NCI-H1436 treated with DMSO at 0.1 percent for 48 hours (cell line): ENCODE data around the gene WFS1.

ENCODE experiments used
- DNase-seq: peaks from one replicate; lab custom pipeline; 2025; lab: John Stamatoyannopoulos, UW

WFS1 gene

DNA sequence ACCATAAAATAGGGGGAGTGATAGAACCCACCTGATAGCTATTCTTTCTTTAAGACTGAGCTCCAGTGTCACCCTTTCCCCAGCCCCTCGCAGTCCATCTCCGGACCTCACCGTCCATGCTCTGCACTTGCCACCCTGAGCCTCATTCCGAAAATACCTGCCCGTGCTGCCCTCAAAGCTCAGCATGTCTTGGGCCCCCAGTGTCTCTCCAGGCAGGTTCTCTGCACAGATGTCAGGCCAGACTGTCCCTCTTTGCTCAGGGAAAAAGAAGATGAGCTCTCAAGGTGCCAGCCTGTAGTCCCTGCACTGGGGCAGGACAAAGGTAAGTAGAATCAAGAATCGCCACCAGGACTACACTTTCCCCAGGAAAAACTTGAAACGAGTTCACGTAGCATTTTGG, 9.8 kb upstream of the WFS1 start:
- DNase-seq, result no peak

DNA sequence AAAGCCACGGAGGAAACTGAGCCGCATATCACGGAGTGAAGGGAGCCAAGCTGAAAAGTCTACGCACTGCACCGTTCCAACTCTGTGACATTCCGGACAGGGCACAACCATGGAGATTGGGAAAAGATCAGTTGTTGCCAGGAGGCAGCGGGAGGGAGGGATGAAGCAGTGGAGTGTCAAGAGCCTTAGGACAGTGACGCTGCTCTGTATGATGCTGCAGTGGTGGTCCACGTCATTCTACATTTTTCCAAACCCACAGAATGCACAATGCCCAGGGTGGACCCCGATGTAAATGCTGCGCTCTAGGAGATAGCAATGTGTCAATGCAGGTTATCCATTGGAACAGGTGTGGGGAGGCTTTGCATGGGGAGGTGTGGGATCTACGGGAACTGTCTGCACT, 7.5 kb upstream of the WFS1 start:
- no peak for DNase-seq

DNA sequence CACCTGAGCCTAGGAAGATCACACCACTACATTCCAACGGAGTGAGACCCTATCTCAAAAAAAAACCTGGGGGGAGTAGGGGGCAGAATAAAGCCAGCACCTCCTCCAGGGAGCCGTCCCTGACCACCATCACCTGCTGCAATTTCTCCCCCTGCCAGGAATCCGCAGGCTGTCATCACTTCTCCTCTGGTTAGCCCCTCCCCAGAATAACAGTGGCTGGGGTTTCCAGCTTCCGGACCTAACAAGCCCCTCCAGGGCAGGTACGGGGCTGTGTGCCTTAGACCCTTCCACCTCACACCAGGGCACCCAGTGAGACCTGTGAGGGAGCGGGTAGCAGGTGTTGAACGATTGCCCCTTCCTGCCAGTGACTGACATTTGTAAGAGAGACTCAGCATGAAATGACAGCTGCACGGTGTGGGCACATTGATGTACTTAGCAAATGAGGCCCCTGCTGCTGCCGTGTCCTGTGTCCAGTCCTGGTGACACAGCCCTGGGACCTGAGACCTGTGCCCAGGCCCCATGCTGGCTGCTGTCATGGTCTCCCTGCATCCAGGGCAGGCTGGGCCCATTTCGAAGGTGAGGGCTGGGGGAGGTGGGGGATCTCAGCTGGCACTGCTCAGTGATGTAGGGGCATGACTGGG, 6.7 kb upstream of the WFS1 start:
- no peak for DNase-seq

DNA sequence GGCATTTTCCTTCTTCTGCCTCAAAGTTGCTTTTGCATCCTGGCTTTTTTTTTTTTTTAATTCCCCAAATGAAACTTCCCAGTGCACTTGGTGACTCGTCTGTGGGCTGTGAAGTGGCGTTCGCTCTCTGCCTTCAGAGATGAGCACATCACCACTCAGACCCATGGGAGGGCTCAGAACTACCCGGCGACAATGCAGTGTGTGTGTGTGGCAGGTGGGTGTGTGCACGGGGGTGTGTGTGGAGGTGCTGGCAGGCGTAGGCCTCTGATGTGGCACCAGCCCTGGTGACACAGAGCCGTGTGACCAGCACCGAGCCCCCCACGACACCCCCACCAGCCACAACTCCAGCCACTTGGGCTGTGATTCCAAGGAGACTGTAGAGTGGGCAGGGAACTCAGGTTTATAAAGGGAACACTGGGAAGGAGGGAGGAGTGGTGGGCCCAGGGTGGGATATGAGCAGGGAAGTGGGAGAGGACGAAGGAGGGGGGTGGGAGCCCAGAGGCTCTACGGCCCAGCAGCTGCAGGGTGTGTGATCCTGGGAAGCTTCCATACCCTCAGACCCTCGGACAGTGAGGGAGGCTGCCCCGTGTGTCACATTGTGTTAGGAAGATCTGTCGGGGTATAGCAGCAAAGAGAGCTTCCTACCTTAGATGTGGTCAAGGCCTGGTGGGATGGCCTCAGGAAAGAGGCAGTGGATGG, 6.0 kb upstream of the WFS1 start:
- DNase-seq, result no peak

DNA sequence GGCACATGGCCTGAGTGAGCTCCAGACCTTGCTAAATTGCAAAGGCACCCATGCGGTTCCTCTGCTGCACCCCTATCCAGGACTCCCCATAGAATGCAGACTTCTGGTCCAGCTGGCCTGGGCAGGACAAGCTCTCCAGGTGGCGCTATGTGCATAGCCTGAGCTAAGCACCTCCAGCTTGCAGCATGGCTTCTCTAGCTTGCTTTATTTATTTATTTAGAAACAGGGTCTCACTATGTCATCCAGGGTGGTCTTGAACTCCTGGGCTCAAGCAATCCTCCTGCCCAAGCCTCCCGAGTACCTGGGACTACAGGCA, 5.5 kb upstream of the WFS1 start:
- no peak for DNase-seq

DNA sequence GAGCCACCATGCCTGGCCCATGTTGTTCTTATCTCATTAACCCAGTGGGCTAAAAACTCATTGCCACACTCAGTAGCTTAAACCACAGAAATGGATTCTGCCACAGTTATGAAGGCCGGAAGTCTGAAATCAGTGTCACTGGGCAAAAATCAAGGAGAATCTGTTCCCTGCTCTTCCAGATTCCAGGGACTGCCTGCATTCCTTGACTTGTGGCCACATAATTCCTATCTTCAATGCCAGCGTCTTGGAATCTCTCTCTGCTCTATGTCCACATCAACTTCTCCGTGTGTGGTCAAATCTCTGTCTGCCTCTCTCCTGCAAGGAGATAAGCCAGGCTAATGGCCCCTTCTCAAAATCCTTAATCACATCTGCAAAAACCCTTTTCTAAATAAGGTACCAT, 4.1 kb upstream of the WFS1 start:
- no peak for DNase-seq

DNA sequence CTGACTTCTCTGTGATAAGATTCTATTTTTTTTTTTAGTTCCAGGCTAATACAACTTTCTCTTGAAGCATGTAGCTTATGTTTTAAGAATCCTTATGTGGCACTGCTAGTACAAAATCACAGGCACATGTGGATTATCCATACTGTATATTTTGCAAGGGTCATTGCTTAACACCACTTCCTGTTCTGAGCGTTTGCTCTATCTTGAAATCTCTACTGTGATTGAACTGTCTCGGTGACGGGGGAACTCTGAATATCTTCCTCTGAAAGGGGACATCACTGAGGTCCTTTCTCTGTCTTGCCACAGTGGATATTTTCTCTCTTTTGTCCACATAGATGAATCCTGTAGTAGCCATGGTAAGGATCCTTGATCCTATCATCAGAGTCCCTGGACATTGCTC, 2.1 kb upstream of the WFS1 start:
- no peak for DNase-seq

DNA sequence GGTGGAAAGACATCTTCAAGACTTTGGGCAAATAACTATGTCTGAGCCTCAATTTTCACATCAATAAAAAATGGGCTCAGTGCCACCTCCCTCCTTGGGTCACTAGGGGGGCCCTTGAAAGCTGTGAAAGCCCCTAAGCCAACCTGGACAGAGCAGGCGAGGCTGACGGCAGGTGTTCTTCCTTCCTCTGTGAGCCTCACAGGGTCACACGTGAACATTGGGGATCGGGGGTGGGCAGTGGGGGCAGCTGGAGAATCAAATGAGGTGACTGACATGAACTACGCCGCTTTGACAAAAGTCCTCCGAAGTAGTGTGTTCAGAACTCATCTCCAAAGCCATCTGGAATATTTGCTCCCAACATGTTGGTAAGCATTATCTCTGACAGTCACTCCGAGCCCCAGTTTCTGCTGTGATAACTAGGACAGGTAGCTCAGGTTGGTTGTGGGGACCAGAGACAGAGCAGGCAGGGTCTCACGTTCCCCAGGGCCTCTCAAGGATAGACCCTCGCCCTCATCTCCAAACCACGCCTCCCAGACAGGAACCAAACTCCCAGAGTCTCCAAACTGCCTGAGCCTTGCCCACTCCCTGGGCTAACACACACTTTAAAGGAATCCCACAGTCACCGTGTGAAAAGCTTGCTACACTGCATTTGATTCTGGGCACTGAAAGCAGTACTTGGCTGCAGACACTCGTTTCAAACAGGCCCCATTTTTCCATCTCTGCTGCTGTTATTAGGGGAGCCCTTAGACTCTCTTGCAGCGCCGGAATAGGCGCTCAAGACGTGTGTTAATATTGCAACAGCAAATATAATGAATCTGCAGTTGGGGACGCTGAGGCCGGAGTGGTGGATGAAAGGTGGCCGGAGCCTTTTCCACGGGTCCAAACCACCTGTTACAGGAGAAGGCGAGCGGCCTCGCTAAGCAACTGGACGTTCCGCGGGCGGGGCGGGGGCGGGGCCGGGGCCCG, 717 bp upstream of the WFS1 start:
- no peak for DNase-seq

DNA sequence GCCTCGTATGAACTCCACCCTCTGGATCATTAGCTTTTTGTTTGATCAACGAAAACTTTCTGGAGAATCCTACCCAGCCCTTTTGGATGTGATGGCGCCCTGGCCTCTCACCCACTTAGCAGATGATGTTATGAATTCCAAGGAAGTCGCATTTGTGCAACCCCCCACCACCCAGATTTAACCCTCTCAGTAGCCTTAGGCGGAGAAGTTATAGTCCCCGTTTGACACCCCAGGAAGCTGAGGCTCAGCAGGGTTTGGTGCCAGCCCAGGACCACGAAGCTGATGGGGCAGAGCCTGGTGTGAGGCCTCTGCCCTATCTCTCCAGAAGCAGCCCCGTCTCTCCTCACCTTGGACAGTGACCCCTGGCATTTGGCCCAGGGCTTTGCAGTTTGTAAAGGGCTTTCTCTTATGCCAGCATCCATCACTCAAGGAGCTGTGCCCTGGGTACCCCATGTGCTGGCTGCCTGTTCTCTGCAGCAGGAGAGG, 1.0 kb downstream of the WFS1 start:
- DNase-seq, result no peak

DNA sequence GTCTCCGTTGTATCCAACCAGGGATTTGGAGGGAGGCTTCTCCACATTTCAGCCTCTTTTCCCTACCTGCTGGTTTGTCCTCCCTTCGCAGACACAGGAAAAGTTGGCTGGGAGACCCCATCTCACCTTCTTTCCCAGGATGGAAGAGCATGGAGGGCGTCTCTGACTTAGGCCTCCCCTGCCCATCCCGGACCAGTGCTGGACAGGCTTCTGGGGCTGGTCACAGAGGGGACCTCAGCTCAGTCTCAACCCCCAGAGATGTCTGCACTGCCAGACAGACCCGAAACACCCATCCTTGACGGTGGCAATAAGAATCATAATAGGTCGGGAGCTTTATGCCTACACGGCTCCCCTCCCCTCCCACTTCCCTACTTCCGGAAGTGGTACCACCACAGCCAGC, 1.6 kb downstream of the WFS1 start:
- DNase-seq, result no peak

DNA sequence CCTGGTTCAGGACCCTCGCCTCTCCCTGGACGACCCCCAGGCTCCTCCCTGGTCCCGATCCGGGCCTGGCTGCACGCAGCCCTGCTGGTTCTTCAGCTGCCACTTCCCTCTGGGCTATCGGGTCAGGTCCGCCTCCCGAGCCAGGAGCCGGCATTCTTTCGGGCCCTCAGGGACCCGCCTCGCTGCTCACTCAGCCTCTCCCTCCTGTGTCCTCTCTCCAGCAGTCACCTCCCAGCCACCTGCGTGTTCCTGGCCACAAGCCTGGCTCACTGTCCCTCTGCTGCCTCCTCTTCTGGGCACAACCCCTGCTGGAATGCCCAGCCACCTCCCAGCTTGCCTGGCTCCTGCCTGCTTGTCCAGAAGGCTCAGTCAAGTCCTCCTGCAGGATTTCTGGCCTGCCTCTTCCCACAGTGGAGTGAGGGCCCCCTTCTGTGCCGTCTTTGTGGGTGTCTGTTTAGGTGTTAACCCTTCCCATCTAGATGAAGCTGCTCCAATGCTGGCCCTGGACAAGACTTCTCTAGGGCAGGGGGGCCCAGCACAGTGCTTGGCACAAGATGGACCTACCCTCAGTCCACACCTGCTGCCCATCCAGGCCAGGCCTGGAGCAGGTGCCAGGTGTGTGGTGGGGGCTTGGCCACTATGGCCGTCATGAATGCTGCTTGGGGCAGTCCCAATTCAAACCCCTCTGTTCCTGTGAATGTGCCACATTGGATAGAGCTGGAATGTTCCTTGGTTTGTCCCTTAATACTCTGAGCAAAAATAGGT, 2.2 kb downstream of the WFS1 start:
- DNase-seq, result no peak

DNA sequence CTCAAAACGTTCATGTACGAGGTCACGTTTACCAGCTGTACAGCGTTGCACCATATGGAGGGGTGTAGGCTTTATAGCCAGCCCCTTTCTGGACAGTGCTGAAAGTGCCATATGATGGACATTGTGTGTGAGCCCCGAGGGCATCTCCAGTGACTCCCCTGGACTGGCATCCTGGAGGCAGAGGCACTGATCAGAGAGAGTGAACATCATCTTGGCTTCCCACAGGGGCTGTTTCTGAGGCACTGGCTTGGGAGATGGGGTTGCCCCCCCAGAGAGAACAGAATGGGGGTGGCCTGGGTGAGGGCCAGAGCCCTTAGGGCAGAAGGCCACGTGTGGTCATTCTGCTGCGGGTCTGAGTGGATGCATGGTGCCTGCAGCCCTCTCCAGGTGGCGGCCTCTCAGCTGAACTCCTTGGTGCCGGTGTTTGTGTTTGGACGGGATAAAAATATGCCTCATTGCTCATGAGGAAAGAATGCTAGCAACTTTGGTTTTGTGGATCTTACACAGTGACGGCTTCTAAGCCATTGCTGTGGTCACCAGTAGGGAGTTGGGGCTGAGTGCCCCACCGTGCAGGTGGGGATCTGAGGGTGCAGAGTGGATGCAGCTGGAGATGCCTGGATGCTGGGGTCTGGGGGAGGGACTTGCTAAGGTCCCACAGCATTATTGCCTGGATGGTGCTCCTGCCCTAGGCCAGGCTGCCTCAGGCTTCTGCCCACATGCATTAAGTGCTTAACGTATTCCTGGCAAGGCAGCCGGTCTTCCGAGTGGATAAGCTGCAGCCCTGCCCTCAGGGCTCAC, 3.4 kb downstream of the WFS1 start:
- DNase-seq, result no peak

DNA sequence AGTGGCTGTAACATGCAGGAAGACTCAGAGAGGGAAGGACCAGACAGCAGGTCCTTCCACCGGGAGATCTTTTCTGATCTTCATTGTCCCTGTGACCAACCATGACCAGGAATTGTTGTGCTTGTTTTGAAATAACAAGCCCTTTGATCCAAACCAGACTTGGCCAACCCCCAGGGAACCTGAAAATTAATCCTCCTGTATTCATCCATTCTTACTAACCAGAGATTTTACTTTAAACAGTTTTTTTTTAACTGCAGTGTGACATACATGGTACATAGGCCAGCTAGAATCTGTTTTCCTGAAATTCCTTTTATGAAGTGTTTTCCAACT, 4.0 kb downstream of the WFS1 start:
- no peak for DNase-seq

DNA sequence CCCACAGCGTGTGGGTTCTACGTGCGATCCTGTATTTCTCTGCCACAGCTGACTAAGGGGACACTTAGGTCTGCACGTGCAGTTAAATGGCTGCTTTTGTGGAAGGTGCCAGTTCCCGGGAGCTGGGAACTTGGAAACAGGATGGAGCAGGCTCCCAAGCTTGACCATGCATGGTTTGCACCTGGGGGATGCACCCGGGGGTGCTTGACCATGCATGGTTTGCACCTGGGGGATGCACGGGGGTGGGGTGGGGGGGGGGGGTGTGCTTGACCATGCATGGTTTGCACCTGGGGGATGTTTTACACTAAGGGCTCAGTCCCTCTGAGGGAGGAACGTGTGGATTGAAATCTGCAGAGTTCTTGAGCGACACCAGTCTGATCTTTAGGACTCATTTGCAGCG, 5.7 kb downstream of the WFS1 start:
- DNase-seq, result no peak

DNA sequence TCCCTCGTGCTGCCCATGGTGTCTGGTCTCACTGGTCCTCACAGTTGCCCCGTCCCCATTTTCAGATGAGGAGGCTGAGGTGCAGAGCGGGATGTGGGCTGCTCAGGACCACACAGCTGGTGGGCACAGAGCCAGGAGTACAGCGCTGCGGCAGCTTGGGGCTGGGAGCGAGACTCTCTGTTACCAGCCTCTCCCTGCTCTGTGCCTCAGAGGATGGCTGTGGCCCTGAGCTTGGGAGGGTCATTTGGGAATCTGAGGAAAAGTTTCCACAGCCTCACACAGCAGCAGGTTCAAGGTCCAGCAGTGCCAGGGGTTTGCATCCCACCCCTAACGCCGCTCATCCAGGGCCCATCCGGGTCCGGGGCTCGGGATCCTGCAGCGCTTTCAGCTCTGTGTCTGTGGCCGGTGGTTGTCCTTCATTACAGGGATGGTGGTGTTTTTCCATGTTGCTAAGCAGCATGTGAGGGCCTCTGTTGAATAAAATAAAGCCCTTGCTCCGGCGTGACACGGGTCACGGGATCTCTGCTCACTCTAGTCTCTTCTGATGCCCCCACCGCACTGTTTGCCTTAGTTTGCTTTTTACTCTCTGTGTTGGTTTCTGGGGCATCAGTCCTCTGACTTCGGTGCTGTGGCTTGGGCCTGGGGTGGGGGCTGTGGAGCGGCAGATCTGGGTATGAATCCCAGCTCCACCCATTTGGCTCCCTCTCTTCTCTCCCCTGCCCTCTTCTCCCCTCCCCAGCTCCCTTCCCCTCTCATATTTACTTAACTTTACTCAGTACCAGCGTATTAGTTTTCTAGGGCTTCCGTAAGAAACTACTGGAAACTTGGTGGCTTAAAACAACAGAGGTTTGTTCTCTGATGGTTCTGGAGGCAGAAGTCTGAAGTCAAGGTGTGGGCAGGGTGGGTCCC, 6.5 kb downstream of the WFS1 start:
- DNase-seq, result no peak

DNA sequence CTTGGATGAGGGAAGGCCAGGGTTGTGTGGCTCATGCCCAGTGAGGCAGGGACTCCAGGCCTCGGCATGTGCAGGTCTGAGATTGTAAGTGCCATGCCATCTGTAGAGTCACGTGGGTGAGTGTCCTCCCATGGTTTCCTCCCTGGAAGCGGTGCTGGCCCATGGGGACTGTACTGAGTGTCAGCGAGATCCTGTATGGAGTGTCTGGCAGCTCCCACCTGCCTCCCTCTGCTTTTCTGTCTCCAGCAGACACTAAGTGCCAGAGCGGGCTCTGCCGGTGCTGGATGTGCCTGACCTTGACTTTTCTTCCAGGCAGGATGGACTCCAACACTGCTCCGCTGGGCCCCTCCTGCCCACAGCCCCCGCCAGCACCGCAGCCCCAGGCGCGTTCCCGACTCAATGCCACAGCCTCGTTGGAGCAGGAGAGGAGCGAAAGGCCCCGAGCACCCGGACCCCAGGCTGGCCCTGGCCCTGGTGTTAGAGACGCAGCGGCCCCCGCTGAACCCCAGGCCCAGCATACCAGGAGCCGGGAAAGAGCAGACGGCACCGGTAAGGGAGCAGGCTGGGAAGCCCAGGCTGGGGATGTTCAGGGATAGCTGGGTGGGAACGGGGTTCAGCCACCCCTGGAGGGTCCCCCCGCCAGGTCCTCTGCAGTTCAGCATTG, 7.6 kb downstream of the WFS1 start:
- no peak for DNase-seq

DNA sequence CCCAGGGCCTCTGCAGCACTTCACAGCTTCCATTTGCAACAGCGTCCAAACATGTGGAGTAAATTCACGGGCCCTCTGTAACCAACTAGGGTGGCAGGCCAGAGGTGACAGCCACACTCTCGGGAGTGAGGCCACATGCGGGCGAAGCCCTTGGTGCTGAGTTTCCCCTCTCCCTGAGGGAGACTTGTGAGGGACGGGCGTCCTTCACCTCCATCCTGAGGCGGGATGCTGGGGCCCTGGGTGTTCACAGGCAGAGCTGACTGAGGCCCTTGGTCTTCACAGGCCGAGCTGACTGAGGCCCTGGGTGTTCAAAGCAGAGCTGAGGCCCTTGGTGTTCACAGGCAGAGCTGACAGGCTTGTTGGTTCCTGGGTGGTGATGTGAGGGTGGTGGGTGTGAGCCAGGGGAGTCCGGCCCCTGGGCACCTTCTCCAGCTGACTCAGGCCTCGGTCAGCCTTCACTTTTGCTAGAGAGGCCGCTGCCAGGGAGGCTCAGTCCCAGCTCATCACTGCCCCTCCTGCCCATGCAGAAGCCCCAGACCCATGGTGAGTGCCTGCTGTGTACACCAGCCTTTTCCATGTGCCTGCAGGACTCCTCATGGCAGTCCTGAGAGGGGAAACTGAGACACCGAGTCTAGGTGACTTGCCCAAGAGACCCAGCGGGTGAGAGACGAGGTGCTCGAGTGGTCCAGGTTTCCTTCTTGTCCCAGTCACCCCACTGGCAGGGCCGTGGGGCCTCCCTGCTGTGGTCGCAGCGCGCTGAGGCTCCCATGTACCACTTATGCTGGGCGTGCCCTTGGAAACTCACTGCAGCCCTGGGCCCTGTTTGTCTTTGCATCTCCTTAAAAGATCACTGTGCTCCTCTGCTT, 8.5 kb downstream of the WFS1 start:
- DNase-seq, result no peak

DNA sequence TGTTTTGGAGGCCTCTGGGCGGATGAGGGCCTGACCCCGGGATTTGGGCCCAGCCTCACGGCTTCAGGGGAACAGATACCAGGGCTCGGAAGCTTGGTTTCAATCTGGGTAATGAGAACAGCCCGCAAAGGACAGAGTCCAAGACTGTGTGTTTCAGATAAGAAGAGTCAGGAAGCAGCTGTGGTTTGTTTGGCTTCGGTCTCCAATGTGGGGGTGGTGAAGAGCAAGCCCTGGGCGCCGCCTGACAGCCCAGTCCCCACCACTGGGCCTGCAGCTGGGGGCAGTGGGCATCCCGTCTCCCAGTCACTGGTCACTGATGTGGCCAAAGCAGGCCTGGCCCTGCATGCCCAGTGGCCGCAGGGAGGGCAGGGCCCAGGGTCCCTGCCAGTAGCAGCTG, 9.1 kb downstream of the WFS1 start:
- no peak for DNase-seq
